GM12878 (cell line): Measurements from ENCODE around the gene MAP1LC3A. TPM values are rescaled to one million over a fixed set of nuclear protein-coding genes. Genes with fewer than 3 reads are reported as not detected.

Experiments used
- BCL11A ChIP-seq: IDR thresholded peaks from 2 replicates; pipeline ENCODE4 v1.6.1; 2011; ENCODE audit warnings: low read depth, low read length
- CUX1 ChIP-seq: IDR thresholded peaks from 2 replicates; pipeline ENCODE4 v1.6.1; 2012; ENCODE audit warnings: improper control_type of control experiment, low read depth, low read length; ENCODE audit not compliant: insufficient replicate concordance
- IRF3 ChIP-seq: fragments of 450-650 bp; IDR thresholded peaks from 2 replicates; pipeline ENCODE4 v1.6.1; 2014; ENCODE audit warnings: mild to moderate bottlenecking
- IRF4 ChIP-seq: IDR thresholded peaks from 2 replicates; pipeline ENCODE4 v1.6.1; 2011; ENCODE audit warnings: low read depth, low read length
- KAT2A ChIP-seq: conservative IDR thresholded peaks from 2 replicates; pipeline ENCODE4 v1.6.1; 2011; ENCODE audit warnings: low read depth, low read length; ENCODE audit not compliant: control insufficient read depth
- MYC ChIP-seq: IDR thresholded peaks from 2 replicates; pipeline ENCODE4 v1.6.1; 2011; ENCODE audit warnings: mild to moderate bottlenecking, low read length, moderate library complexity, inconsistent platforms; ENCODE audit not compliant: insufficient read depth, insufficient replicate concordance, insufficient read length, severe bottlenecking
- PAX5 ChIP-seq: IDR thresholded peaks from 2 replicates; pipeline ENCODE4 v1.6.1; 2011; ENCODE audit warnings: low read depth, low read length, borderline replicate concordance
- RAD51 ChIP-seq: fragments of 450-650 bp; IDR thresholded peaks from 2 replicates; pipeline ENCODE4 v1.6.1; 2016; ENCODE audit warnings: moderate library complexity, mild to moderate bottlenecking, inconsistent platforms
- SMAD5 ChIP-seq: IDR thresholded peaks from 2 replicates; pipeline ENCODE4 v1.6.1; 2016; ENCODE audit warnings: antibody characterized with exemption, low read depth
- TAF1 ChIP-seq: IDR thresholded peaks from 2 replicates; pipeline ENCODE4 v1.6.1; 2011; ENCODE audit warnings: mild to moderate bottlenecking, low read depth, low read length, borderline replicate concordance
- TARDBP ChIP-seq: IDR thresholded peaks from 2 replicates; pipeline ENCODE4 v1.6.1; 2016; ENCODE audit warnings: borderline replicate concordance
- TCF12 ChIP-seq: IDR thresholded peaks from 2 replicates; pipeline ENCODE4 v1.6.1; 2011; ENCODE audit warnings: low read depth, mild to moderate bottlenecking, low read length
- ZBTB40 ChIP-seq: fragments of 450-650 bp; IDR thresholded peaks from 2 replicates; pipeline ENCODE4 v1.6.1; 2016; ENCODE audit warnings: mild to moderate bottlenecking, moderate library complexity, borderline replicate concordance
- ZNF592 ChIP-seq: fragments of 450-650 bp; IDR thresholded peaks from 2 replicates; pipeline ENCODE4 v1.6.1; 2017; ENCODE audit warnings: mild to moderate bottlenecking, moderate library complexity
- polyA plus RNA-seq, 11 experiments: library from polyadenylated mRNA; depleted of rRNA in 4 of 11; unstranded in 6 of 11; stranded (reverse) in 5 of 11; fragments of >200 nt; fragmentation: Nextera tagmentation in 4 of 11; fragmentation: Illumina TruSeq in 1 of 11; extraction: Ambion mirVana in 4 of 11; extraction: Trizol in 1 of 11; gene quantifications; 1 replicate in 1 of 11; 2 replicates in 10 of 11; pipeline versions ENCODE4 v1.2.1 to v1.2.3, GENCODE V29; 2011 to 2016; ENCODE audit warnings: inconsistent platforms in 2 of 11, missing spikeins in 2 of 11, low read depth in 1 of 11
- total RNA-seq, 4 experiments: library from RNA; depleted of rRNA in 3 of 4; stranded (reverse); fragments of >200 nt in 3 of 4; fragmentation: Illumina TruSeq in 1 of 4; extraction: Trizol in 1 of 4; gene quantifications; 2 replicates each; pipeline versions ENCODE4 v1.2.1 to v1.2.3, GENCODE V29; 2013 to 2021

The MAP1LC3A gene
- total and polyA plus RNA-seq, 10 of the 15 experiments (the other 5 are each of a cell fraction or from before 2014, with no cell fraction given): 0.27 to 1.2 (median 0.39) TPM; not detected in 4

GRCh38 chr20:34558320-34559218 is at the start of gene MAP1LC3A (continued):
- TF ChIP-seq ZBTB40 (0 out of 2 replicates have a peak, but pooled peaks have one; percentile 4), CUX1 (no peak), MYC (no peak), TCF12 (no peak), BCL11A (no peak), TARDBP (no peak), ZNF592 (peak; percentile 69; the same call in 1 of the 2 replicates), KAT2A (no peak), PAX5 (peak; percentile 51; the same call in 1 of the 2 replicates), RAD51 (no peak), IRF4 (no peak), TAF1 (no peak), IRF3 (no peak), SMAD5 (no peak)
